GM20431 (cell line): ENCODE data around the gene CAV3.

Experiments
- in situ Hi-C: fragments of 300-500 bp; cut with MseI, MboI; formaldehyde crosslinking; loops from one replicate; pipeline ENCODE4 v1.15.0; 2020; ENCODE audit warnings: low sequenced_read_pairs; ENCODE audit not compliant: unreplicated experiment

CAV3 gene

GRCh38 chr3:8780279-8780678, 46.7 kb downstream of the CAV3 start:
- in situ Hi-C loops: no loop called here

DNA sequence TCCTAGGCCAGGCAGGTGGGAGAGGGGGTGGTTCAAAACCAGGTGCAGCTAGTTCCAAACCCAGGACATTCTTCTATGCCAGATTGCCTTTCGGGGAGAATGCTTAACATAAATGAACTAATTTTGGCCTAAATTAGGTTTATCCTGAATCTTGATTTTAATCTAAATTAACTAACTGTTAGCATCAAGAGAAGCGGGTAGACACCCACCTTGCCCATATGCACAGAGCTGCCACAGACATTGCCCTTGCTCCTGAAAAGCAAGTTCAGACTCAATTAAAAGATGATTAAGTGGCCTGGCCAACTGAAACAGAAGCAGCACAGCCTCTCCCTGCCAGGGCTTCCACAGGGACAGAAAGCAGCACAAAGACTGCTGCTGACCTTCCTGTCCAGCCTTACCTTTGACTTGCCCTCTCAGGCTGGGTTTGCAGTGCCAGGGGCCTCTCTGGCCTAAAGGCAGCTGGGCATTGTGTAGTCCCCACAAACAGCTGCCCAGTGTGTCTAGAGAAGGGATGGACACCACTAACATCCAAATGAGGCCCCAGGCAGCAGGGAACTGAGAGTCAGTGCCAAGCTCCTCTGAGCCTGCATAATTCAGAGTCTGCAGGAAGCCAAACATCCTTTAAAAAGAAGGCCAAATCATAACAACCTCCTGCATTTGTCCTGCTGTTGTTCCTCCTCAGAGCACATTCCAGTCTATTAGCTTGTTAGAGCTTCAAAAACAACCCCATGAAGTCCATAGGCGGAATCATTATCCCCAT, 51.3 kb downstream of the CAV3 start:
- in situ Hi-C loops: no loop called here

DNA sequence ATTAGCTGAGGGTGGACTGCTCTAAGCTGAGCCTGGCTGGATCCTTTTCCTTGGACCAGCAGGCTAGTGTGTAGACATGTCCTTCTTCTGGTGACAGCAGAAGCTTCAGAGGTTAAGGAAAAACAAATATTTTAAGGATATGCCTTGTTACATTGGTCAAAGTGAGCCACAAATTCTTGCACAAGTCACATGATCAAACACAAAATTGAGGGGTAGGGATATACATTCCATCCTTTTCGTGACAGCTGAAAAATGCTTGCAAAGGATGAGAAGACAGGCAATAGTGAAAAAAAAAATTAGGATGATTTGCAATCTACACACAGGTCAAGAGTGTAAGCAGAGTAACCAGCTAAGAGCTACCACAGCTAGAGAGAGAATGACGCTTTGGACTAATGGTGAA, 56.9 kb downstream of the CAV3 start:
- in situ Hi-C loops: no loop called here

DNA sequence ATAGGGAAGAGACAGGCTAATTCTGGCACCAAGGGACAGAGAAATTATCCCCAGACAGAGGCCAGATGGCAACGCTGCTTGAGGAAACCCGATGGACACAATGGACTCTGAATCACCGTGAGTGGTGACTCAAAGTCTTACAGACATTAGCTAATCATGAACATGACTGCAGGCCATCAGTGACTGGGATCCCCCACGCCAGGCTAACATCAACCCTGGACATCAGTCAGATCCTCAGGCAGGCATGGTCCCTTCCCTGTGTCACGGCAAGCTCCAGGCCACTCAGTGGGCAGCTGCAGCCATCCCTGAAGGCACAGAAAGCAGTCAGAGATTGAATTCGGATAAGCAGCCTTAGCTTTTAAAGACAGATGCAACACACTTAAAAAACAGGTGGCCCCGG, 59.6 kb downstream of the CAV3 start:
- in situ Hi-C loops: no loop called here

DNA sequence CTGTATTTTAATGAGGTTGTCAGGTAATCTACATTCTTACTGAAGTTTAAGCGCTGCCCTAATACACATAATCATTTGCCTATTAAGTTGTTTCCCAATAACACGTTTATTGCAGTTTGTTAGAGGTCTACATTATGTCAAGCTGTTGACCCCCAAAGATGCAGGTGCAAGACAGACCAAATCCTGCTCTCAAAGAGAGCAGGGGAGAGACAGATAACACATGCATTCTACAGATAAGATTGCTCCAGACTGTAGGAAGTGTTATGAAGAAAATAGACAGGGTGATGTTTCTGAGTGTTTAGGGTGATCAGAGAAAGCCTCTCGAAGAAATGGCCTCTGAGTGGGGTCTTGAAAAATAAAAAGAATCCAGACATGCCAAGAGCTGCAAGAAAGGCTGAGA, 60.6 kb downstream of the CAV3 start:
- in situ Hi-C loops: no loop called here
